ENCODE results near the gene FOXP1. TPM values are rescaled to one million over a fixed set of nuclear protein-coding genes. Genes with fewer than 3 reads are reported as not detected.
A peak's percentile ranks its signal among the peaks of the same experiment; 100 is the strongest.

Gene FOXP1
- total and polyA plus RNA-seq, 2 donors (not counting 1 experiment from before 2014, with no cell fraction given), result 70.3 to 101 TPM

GRCh38 chr3:71559578-71560162 is 23.9 kb downstream of the FOXP1 start:
- H4K20me1 ChIP-seq (ENCODE audit: control insufficient read depth, extremely low read depth, insufficient read depth, low read length), result no peaks in the 10 kb centered on the region
- peak in 1 of 2 donors; percentile 12 for DNase-seq (ENCODE audit: low read depth in 2 of 2)
- TF ChIP-seq EZH2 (IDR thresholded peaks at IDR 0.05; ENCODE audit: low read length, missing control alignments) (no peak), CTCF (conservative IDR thresholded peaks at IDR 0.05 in 1 of 2, IDR thresholded peaks at IDR 0.05 in 1 of 2; ENCODE audit: low read depth in 1 of 2, low read length in 2 of 2) (no peak)
- no peak overlapping the region for H3K9ac ChIP-seq (ENCODE audit: insufficient read depth, low read length)
- H3K36me3 ChIP-seq (ENCODE audit: control insufficient read depth, insufficient read depth, low read length), result no peaks in the 10 kb centered on the region
- H3K79me2 ChIP-seq (ENCODE audit: control insufficient read depth, insufficient read depth, low read length), result no peaks in the 10 kb centered on the region
- no peak overlapping the region for H3K4me2 ChIP-seq (ENCODE audit: extremely low read depth, insufficient read depth, low read length)
- H3K4me1 ChIP-seq (ENCODE audit: control insufficient read depth, extremely low read depth, insufficient read depth, low read length), result no peaks in the 10 kb centered on the region
- H2AFZ ChIP-seq (ENCODE audit: low read length), result no peak overlapping the region
- H3K27ac ChIP-seq (ENCODE audit: insufficient read depth, low read length), result no peak overlapping the region
- no peak overlapping the region for H3K4me3 ChIP-seq (replicated peaks in 1 of 4; ENCODE audit: control extremely low read depth in 1 of 4, insufficient read depth in 1 of 4, low read depth in 3 of 4, low read length in 4 of 4)
- H3K9me3 ChIP-seq (ENCODE audit: control insufficient read depth, insufficient read depth, low read depth, low read length), result no peaks in the 10 kb centered on the region
- H3K27me3 ChIP-seq (ENCODE audit: control insufficient read depth, insufficient read depth, low read length), result no peaks in the 10 kb centered on the region

- Histone ChIP-seq H3K79me2 (ENCODE audit: control insufficient read depth, insufficient read depth, low read length) (no peaks in the 10 kb centered on the region), H3K27me3 (ENCODE audit: control insufficient read depth, insufficient read depth, low read length) (no peaks in the 10 kb centered on the region)
These were observed 24.5 kb downstream of the FOXP1 start for GRCh38 chr3:71559021-71559420.

GRCh38 chr3:71554649-71555048 is 28.9 kb downstream of the FOXP1 start:
- H3K4me1 ChIP-seq (ENCODE audit: control insufficient read depth, extremely low read depth, insufficient read depth, low read length), result peaks cover 3% of the 10 kb centered on the region
- H3K79me2 ChIP-seq (ENCODE audit: control insufficient read depth, insufficient read depth, low read length), result no peaks in the 10 kb centered on the region
- H3K27me3 ChIP-seq (ENCODE audit: control insufficient read depth, insufficient read depth, low read length), result no peaks in the 10 kb centered on the region
- no peak overlapping the region for H3K9ac ChIP-seq (ENCODE audit: insufficient read depth, low read length)
- DNase-seq (ENCODE audit: low read depth in 2 of 2), result no peak
- no peaks in the 10 kb centered on the region for H4K20me1 ChIP-seq (ENCODE audit: control insufficient read depth, extremely low read depth, insufficient read depth, low read length)
- H3K36me3 ChIP-seq (ENCODE audit: control insufficient read depth, insufficient read depth, low read length), result no peaks in the 10 kb centered on the region
- H3K9me3 ChIP-seq (ENCODE audit: control insufficient read depth, insufficient read depth, low read depth, low read length), result no peaks in the 10 kb centered on the region
- H3K4me3 ChIP-seq (replicated peaks in 1 of 4; ENCODE audit: control extremely low read depth in 1 of 4, insufficient read depth in 1 of 4, low read depth in 3 of 4, low read length in 4 of 4), result no peak overlapping the region
- H3K27ac ChIP-seq (ENCODE audit: insufficient read depth, low read length), result no peak overlapping the region
- TF ChIP-seq EZH2 (IDR thresholded peaks at IDR 0.05; ENCODE audit: low read length, missing control alignments) (no peak), CTCF (conservative IDR thresholded peaks at IDR 0.05 in 1 of 2, IDR thresholded peaks at IDR 0.05 in 1 of 2; ENCODE audit: low read depth in 1 of 2, low read length in 2 of 2) (no peak)
- no peak overlapping the region for H2AFZ ChIP-seq (ENCODE audit: low read length)
- no peak overlapping the region for H3K4me2 ChIP-seq (ENCODE audit: extremely low read depth, insufficient read depth, low read length)

More at GRCh38 chr3:71559021-71559420, 24.5 kb downstream of the FOXP1 start:
- Histone ChIP-seq H3K4me3 (replicated peaks in 1 of 4; ENCODE audit: control extremely low read depth in 1 of 4, insufficient read depth in 1 of 4, low read depth in 3 of 4, low read length in 4 of 4) (no peak overlapping the region), H3K27ac (ENCODE audit: insufficient read depth, low read length) (no peak overlapping the region), H3K4me2 (ENCODE audit: extremely low read depth, insufficient read depth, low read length) (no peak overlapping the region), H2AFZ (ENCODE audit: low read length) (no peak overlapping the region), H4K20me1 (ENCODE audit: control insufficient read depth, extremely low read depth, insufficient read depth, low read length) (no peaks in the 10 kb centered on the region), H3K9ac (ENCODE audit: insufficient read depth, low read length) (no peak overlapping the region), H3K9me3 (ENCODE audit: control insufficient read depth, insufficient read depth, low read depth, low read length) (no peaks in the 10 kb centered on the region), H3K4me1 (ENCODE audit: control insufficient read depth, extremely low read depth, insufficient read depth, low read length) (no peaks in the 10 kb centered on the region), H3K36me3 (ENCODE audit: control insufficient read depth, insufficient read depth, low read length) (no peaks in the 10 kb centered on the region)
- DNase-seq (ENCODE audit: low read depth in 2 of 2), result no peak
- TF ChIP-seq EZH2 (IDR thresholded peaks at IDR 0.05; ENCODE audit: low read length, missing control alignments), result no peak
- TF ChIP-seq CTCF (conservative IDR thresholded peaks at IDR 0.05 in 1 of 2, IDR thresholded peaks at IDR 0.05 in 1 of 2; ENCODE audit: low read depth in 1 of 2, low read length in 2 of 2), result no peak

Measured in fibroblast of lung (primary cell).